Amniotic epithelial cell (primary cell): ENCODE results near the gene HTR2B.
"Not testable (repeated sequence)": the region's sequence is repeated elsewhere in the genome, so short reads cannot be mapped to it uniquely, and the experiment has no call there.

ENCODE experiments used
- DNase-seq: peaks from one replicate; pipeline ENCODE4 v3.0.0-alpha.2; 2010; ENCODE audit warnings: low read depth

Gene HTR2B

GRCh38 chr2:231093933-231094332, 30.9 kb downstream of the HTR2B start:
- no peak for DNase-seq

DNA sequence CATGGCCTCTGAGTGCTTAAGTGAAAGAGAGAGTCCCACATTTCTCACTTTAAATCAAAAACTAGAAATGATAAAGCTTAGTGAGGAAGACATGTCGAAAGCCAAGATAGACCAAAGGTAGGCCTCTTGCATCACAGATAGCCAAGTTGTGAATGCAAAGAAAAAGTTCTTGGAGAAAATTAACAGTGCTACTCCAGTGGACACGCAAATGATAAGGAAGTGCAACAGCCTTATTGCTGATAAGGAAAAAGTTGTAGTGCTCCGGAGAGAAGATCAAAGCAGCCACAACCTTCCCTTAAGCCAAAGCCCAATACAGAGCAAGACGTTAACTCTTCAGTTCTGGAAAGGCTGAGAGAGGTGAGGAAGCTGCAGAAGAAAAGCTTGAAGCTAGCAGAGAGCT, 36.1 kb downstream of the HTR2B start:
- no peak for DNase-seq

- no peak for DNase-seq
These were observed 40.3 kb downstream of the HTR2B start for GRCh38 chr2:231084565-231084964.

DNA sequence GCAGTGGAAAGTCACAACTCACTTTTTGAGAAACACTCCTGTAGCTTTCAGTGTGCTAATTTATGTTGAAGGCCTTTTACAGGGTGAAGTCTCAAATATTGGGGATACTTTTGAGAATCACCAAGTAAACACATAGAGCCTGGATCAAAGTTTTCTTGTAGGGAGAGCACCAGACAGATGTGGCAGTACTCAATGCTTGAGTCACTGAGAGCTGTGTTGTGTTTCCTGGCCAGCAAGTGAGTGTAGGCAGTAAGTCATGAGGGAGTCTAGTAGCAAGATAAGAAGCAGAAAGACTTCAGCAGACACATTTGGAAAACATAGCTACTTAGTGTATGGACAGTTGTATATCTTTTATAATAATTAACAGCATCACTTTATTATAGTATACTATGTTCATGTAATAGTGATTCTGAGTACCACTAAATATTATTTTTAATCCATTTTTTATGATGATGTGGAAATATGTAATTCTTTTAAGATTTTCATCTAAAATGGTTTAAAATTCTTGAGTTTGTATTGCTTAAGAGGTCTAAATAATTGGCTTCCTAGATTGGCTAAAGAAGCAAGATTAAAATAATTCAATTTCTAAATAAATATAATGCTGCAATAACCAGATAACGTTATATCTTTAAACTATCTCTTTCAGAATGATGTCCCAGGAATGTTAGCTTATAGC, 55.3 kb downstream of the HTR2B start:
- peak; percentile 91 for DNase-seq

DNA sequence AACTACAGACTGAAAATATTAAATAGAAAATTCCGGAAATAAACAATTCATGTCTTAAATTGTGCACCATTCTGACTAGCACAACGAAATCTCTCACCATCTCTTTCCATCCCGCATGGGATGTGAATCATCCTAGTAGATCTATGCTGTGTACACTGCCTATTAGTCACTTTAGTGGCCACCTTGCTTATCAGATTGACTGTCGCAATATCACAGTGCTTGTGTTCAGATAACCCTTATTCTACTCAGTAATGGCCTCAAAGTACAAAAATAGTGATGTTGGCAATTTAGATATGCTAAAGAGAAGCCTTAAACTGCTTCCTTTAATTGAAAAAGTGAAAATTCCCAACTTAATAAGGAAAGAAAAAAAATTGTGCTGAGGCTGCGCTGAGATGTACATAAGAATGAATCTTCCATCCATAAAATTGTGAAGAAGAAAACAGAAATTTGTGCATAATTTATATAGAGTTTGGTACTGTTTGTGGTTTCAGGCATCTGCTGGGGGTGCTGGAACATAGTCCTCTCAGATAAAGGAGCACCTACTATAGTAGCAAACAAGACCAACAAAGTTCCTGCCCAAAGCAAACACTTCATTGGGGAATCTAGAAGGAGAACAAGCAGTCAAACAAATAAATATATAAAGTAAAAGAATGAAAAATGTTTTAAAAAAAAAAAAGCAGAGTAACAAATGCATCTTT, 56.2 kb downstream of the HTR2B start:
- peak; percentile 86 for DNase-seq

GRCh38 chr2:231067531-231067930, 57.3 kb downstream of the HTR2B start:
- DNase-seq: not testable (repeated sequence)

- DNase-seq: no peak
These were observed 58.9 kb downstream of the HTR2B start for GRCh38 chr2:231065966-231066365.

DNA sequence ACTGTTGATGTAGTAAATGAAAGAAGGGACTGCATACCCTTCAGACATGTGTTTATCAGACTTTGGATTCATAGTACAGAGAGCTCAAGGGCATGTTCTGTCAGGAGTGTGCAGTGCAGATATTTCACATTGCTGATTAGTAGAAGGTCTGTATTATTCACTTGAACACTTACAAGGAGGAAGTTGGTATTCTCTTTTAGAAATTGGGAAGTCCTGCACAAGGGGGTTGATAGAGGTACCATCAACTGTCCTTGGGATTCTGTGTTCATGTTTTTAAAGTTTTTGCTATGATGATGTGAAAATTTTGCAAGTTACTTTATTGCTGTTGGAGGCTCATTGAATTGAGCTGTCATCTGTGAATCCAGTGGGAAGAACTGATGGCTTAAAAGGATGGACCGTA, 61.5 kb downstream of the HTR2B start:
- no peak for DNase-seq

- DNase-seq: no peak
These were observed 62.1 kb downstream of the HTR2B start for GRCh38 chr2:231062776-231063175.

DNA sequence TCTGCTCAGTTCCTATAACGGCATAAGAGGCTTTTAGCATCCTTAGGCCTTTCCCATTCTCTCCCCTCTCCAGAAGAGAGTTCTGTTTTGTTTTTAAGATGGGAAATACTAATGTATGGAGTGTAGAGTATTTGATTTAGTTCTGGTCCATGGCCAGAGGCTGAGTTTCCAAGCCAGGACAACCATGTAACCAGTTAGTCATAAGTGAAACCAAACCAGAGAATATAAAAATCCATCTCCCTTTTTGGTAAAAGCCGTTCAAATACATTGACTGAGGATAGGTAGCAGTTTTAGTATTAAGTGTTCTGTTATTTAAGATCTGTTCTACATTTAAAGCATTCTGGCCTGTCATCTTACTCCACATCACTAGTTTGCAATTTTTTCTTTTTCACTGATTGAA, 65.1 kb downstream of the HTR2B start:
- no peak for DNase-seq

- DNase-seq: no peak
These were observed 65.9 kb downstream of the HTR2B start for GRCh38 chr2:231058761-231059550.
